AG09309 (cell line): ENCODE measurements around the gene SLC9A6.

Source experiments
- DNase-seq: peaks from one replicate; pipeline ENCODE4 v3.0.0-alpha.2; 2010; ENCODE audit warnings: low read depth
- H3K4me3 ChIP-seq: 2 replicates; pipeline ENCODE4 v1.5.1; 2011; ENCODE audit warnings: mild to moderate bottlenecking, low read depth, low read length, moderate library complexity; ENCODE audit not compliant: control insufficient read depth
- TF ChIP-seq, protein P1 (sequence below): IDR thresholded peaks from 2 replicates; pipeline ENCODE4 v1.5.1; 2011; ENCODE audit warnings: mild to moderate bottlenecking, low read depth, low read length, inconsistent platforms; ENCODE audit not compliant: insufficient read depth, control insufficient read depth; ENCODE audit errors: missing control alignments

SLC9A6 gene

DNA sequence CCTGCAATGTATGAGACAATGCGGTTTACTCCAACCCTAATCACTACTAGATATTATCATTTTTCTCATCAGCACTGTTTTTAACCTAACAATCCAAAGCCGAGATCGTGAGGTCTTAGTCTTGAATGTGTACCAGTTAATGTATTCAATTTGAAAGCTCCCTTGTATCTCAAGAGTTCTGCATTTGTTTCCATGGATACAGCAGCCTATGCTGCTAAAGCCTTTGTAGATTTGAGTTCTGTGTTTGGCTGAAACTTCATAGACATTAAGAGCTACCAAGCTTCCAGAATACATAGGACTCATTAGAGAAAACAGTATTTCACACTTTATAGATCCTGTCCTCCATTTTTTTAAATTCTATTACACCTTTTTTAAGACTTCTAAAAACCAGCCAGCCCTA is 39.9 kb downstream of the SLC9A6 start:
- H3K4me3 ChIP-seq = no peak overlapping the region
- no peak for DNase-seq
- TF ChIP-seq, protein P1, sequence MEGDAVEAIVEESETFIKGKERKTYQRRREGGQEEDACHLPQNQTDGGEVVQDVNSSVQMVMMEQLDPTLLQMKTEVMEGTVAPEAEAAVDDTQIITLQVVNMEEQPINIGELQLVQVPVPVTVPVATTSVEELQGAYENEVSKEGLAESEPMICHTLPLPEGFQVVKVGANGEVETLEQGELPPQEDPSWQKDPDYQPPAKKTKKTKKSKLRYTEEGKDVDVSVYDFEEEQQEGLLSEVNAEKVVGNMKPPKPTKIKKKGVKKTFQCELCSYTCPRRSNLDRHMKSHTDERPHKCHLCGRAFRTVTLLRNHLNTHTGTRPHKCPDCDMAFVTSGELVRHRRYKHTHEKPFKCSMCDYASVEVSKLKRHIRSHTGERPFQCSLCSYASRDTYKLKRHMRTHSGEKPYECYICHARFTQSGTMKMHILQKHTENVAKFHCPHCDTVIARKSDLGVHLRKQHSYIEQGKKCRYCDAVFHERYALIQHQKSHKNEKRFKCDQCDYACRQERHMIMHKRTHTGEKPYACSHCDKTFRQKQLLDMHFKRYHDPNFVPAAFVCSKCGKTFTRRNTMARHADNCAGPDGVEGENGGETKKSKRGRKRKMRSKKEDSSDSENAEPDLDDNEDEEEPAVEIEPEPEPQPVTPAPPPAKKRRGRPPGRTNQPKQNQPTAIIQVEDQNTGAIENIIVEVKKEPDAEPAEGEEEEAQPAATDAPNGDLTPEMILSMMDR = no peak

DNA sequence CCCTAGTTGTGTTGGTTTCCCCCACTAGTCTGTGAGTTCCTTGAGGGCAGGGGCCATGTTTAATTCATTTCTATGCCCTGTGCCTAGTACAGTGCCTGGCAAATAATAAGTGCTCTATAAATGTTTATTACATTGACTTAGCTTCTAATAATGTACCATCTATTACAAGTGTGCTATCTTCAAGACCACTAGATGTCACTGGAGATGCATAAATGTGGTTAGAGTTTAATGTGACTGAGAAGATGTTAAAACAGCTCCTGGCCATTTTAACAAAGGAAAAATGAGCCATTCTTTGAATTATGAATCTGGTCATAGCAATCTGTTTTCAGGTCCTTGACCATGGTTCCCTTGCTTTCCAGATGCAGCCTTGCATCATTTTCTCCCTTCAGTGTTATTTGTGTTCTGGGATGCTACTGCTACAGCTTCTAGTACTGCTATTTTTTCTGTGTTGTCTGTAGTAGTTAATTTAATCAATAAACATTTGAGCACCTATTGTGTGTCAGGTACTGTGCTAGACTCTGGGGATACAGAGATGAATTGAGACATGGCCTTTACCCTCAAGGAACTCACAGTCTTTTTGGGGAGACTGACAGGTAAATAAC is 43.2 kb downstream of the SLC9A6 start:
- peak; percentile 31 for DNase-seq
- no peak overlapping the region for H3K4me3 ChIP-seq
- TF ChIP-seq, protein P1 = peak; percentile 49

DNA sequence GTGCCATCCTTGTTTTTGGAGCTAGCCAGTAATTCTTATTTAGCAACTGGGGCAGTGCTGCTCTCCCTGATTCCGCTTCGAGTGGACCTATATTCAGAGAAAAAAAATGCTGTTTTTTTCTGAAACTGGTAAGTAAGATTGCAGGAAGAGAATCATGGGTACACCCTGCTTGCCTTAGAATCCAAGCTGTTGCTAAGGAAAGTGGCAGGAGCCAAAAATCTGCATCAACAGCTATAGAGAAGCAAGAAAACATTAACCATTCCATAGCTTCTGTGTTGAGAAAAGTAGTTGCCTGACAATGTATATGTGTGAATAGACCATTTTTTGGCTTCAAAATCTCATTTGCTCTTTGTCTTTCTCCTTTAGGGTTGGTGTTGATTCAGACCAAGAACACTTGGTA is 44.5 kb downstream of the SLC9A6 start:
- DNase-seq = no peak
- TF ChIP-seq, protein P1 = no peak
- H3K4me3 ChIP-seq = no peak overlapping the region

DNA sequence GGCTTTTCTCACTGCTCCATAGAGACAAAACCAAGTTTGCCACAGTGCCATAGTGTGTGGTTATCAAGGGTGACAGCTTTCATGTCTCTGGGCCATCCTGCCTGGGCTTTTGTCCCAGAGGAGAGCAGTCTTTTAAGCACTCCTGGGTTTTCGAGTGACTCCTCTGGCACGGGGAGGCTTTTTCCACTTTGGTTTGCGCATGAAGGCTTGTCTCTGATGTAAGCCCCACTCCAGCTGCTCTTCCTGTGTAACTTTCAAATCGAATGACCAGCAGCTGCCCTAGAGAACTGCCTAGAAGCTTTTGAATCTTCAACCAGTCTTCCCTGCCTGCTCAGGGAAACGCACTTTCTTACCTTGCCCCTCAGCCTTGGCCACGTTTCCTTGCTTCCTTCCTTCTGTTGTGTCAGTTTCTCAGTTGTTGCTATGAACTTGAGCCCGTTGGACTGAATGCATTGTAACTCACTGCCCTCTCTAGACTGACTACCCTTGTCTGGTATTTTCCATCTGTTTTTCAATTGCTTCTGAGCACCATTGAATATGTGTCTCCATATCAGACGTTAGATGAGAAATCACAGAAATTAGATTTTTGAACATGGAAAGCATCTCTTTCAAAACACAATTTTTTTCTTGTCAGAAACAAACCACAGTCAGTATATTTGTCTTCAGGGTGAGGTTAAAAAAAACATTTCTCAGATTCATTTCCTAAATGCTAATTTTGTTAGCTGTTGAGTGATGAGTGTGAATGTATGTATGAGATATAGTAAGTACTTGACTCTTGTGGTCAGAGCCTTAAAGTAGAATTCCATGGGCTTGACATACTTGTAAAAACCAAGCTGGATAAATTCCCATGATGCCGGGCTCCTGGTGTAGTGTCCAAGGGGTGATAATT is 45.3 kb downstream of the SLC9A6 start:
- peak; percentile 37 for DNase-seq
- TF ChIP-seq, protein P1 = no peak
- H3K4me3 ChIP-seq = no peak overlapping the region

DNA sequence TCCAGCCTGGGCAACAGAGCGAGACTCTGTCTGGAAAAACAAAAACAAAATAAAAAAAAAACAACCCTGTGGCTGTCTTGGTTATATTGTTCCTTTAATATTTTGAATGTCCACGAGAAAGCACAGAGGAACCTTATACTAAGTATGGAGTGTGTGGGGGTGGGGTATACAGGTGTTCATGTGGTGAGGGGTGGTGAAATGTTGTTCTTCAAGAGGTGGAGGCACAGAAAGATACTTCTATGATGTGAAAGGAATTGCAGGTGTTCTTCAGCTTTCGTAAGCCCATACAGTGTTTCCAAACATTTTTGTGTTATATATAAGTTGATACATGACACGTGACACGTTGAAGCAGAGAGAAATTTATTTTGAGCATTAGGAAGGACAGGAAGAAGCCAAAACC is 46.4 kb downstream of the SLC9A6 start:
- TF ChIP-seq, protein P1 = no peak
- no peak overlapping the region for H3K4me3 ChIP-seq
- no peak for DNase-seq

DNA sequence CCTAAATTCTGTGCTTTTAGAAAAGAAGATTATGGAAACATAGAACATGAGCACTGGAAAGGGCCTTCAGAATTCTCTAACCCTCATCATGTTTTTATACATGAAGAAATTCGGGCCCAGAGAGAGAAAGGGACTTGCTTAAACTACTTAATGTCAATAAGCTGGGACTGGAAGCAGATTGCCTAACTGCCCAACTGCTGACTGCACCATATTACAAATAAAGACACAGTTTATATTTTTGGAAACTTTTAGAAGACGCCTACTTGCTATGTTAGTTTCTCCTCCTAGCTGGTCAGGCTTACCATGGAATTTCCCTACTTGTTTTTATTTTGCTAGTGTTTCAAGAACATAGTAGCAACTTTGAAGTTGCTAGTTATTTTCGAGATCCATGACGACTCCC is 47.1 kb downstream of the SLC9A6 start:
- no peak overlapping the region for H3K4me3 ChIP-seq
- DNase-seq = no peak
- TF ChIP-seq, protein P1 = no peak

DNA sequence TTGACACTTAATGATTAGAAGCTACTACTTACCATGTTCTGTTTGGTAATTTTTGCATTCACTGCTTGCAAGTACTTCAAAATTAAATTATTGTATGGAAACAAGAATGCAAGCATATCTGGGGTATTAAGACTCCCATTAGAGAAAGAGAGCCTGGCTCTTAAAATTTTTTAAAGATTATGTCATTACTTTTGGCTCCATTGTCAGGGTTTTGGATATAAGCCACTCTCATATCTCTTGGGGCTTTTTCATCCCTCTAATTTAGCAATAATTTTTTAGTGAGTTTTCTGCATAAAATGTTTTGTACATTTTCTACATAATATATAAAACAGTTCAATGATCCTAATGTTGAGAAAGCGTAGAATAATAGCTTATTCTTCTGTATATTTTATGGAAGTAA is 49.4 kb downstream of the SLC9A6 start:
- H3K4me3 ChIP-seq = no peak overlapping the region
- TF ChIP-seq, protein P1 = no peak
- DNase-seq = no peak
